Measurements from ENCODE around the gene TSN.
"Not testable (repeated sequence)": the region's sequence is repeated elsewhere in the genome, so short reads cannot be mapped to it uniquely, and the experiment has no call there.

Gene TSN

DNA sequence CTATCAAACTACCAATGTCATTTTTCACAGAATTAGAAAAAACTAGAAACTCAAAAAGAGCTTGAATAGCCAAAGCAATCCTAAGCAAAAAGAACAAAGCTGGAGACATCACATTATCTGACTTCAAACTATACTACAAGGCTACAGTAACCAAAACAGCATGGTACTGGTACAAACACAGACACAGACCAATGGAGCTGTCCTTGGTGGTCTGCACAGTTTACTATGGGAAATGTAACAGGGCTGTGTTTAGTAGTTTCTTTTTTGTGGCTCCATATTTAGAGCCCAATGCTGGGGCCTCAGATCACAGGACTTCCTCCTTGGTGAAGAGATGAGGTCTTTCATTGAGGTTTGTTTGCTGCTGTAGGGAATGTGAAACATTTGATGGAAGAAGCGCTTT is 61.9 kb downstream of the TSN start:
- 86% methylated on average over 1 of the region's 1 CpG; no CpG with 5 or more reads in 1 of the 2 experiments for WGBS, 2 experiments (ENCODE audit: insufficient coverage in 2 of 2)
- not testable (repeated sequence) for H3K9me3 ChIP-seq (ENCODE audit: control insufficient read depth, low read length); H3K4me1 ChIP-seq (ENCODE audit: control insufficient read depth, insufficient read depth, low read length, poor library complexity, severe bottlenecking); H3K4me3 ChIP-seq (ENCODE audit: extremely low read depth, insufficient read depth, low read length, poor library complexity, severe bottlenecking); H3K27ac ChIP-seq (ENCODE audit: low read depth, low read length, severe bottlenecking); H3K36me3 ChIP-seq (ENCODE audit: control insufficient read depth, insufficient read depth, low read length)
